HEK293 (cell line): ENCODE results near the gene ABHD8.

Experiments used
- BCL6B ChIP-seq: fragments of 450-650 bp; formaldehyde crosslinking; IDR thresholded peaks from 2 replicates; pipeline ENCODE4 v1.5.1; 2017; ENCODE audit warnings: missing biosample characterization, missing genetic modification characterization
- EGR2 ChIP-seq: fragments of 450-650 bp; formaldehyde crosslinking; IDR thresholded peaks from 2 replicates; pipeline ENCODE4 v1.5.1; 2016; ENCODE audit warnings: low read depth, missing biosample characterization, missing genetic modification characterization
- ELK4 ChIP-seq: IDR thresholded peaks from 2 replicates; pipeline ENCODE4 v1.6.1; 2011; ENCODE audit warnings: mild to moderate bottlenecking, low read depth, low read length, borderline replicate concordance
- GLI2 ChIP-seq: fragments of 450-650 bp; formaldehyde crosslinking; IDR thresholded peaks from 2 replicates; pipeline ENCODE4; 2017; ENCODE audit warnings: missing biosample characterization, missing genetic modification characterization, low read depth, borderline replicate concordance
- HIC1 ChIP-seq: fragments of 450-650 bp; formaldehyde crosslinking; IDR thresholded peaks from 2 replicates; pipeline ENCODE4 v1.5.1; 2016; ENCODE audit warnings: missing biosample characterization, missing genetic modification characterization
- HOXA7 ChIP-seq: sonication (generic); formaldehyde crosslinking; IDR thresholded peaks from 2 replicates; pipeline ENCODE4 v1.8.1; 2022; ENCODE audit warnings: missing genetic modification reagents, borderline replicate concordance
- HOXC10 ChIP-seq: sonication (generic); formaldehyde crosslinking; IDR thresholded peaks from 2 replicates; pipeline ENCODE4 v1.8.1; 2023; ENCODE audit warnings: mild to moderate bottlenecking, missing genetic modification reagents
- KLF1 ChIP-seq: fragments of 450-650 bp; formaldehyde crosslinking; IDR thresholded peaks from 2 replicates; pipeline ENCODE4 v1.5.1; 2016; ENCODE audit warnings: missing biosample characterization, missing genetic modification characterization
- PRDM10 ChIP-seq: fragments of 450-650 bp; formaldehyde crosslinking; IDR thresholded peaks from 2 replicates; pipeline ENCODE4 v1.5.1; 2016; ENCODE audit warnings: missing biosample characterization, missing genetic modification characterization
- PRDM4 ChIP-seq: fragments of 450-650 bp; formaldehyde crosslinking; IDR thresholded peaks from 2 replicates; pipeline ENCODE4 v1.5.1; 2017; ENCODE audit warnings: missing biosample characterization, missing genetic modification characterization
- YY1 ChIP-seq: fragments of 450-650 bp; formaldehyde crosslinking; IDR thresholded peaks from 2 replicates; pipeline ENCODE4 v1.5.1; 2018; ENCODE audit warnings: missing biosample characterization, missing genetic modification characterization
- ZBTB17 ChIP-seq: fragments of 450-650 bp; formaldehyde crosslinking; IDR thresholded peaks from 2 replicates; pipeline ENCODE4 v1.5.1; 2016; ENCODE audit warnings: missing biosample characterization, missing genetic modification characterization
- ZBTB26 ChIP-seq: fragments of 450-650 bp; formaldehyde crosslinking; optimal IDR thresholded peaks from 2 replicates; pipeline ENCODE3; 2016; ENCODE audit warnings: missing biosample characterization, mild to moderate bottlenecking, missing genetic modification characterization
- ZFHX2 ChIP-seq: fragments of 450-650 bp; formaldehyde crosslinking; conservative IDR thresholded peaks from 2 replicates; pipeline ENCODE4 v1.5.1; 2016; ENCODE audit warnings: missing biosample characterization, missing genetic modification characterization
- ZFP69B ChIP-seq: fragments of 450-650 bp; formaldehyde crosslinking; IDR thresholded peaks from 2 replicates; pipeline ENCODE4 v1.5.1; 2016; ENCODE audit warnings: missing biosample characterization, missing genetic modification characterization
- ZNF155 ChIP-seq: fragments of 450-650 bp; formaldehyde crosslinking; IDR thresholded peaks from 2 replicates; pipeline ENCODE4 v1.5.1; 2016; ENCODE audit warnings: missing biosample characterization, missing genetic modification characterization
- ZNF19 ChIP-seq: fragments of 450-650 bp; formaldehyde crosslinking; IDR thresholded peaks from 2 replicates; pipeline ENCODE4; 2016; ENCODE audit warnings: missing biosample characterization, missing genetic modification characterization, low read depth
- ZNF391 ChIP-seq: fragments of 450-650 bp; formaldehyde crosslinking; IDR thresholded peaks from 2 replicates; pipeline ENCODE4 v1.5.1; 2016; ENCODE audit warnings: low read depth, missing biosample characterization, missing genetic modification characterization, borderline replicate concordance
- ZNF394 ChIP-seq: fragments of 450-650 bp; formaldehyde crosslinking; IDR thresholded peaks from 2 replicates; pipeline ENCODE4 v1.5.1; 2016; ENCODE audit warnings: missing biosample characterization, missing genetic modification characterization, mild to moderate bottlenecking, moderate library complexity, borderline replicate concordance
- ZNF433 ChIP-seq: fragments of 450-650 bp; formaldehyde crosslinking; IDR thresholded peaks from 2 replicates; pipeline ENCODE4 v1.5.1; 2016; ENCODE audit warnings: missing biosample characterization, missing genetic modification characterization, low read depth
- ZNF561 ChIP-seq: fragments of 450-650 bp; IDR thresholded peaks from 2 replicates; pipeline ENCODE4 v1.5.1; 2018; ENCODE audit warnings: missing biosample characterization, missing genetic modification characterization, borderline replicate concordance
- ZNF585B ChIP-seq: fragments of 450-650 bp; formaldehyde crosslinking; IDR thresholded peaks from 2 replicates; pipeline ENCODE4 v1.5.1; 2016; ENCODE audit warnings: missing biosample characterization, missing genetic modification characterization
- ZNF610 ChIP-seq: fragments of 450-650 bp; formaldehyde crosslinking; IDR thresholded peaks from 2 replicates; pipeline ENCODE4 v1.5.1; 2016; ENCODE audit warnings: missing biosample characterization, missing genetic modification characterization, borderline replicate concordance
- ZNF629 ChIP-seq: fragments of 450-650 bp; formaldehyde crosslinking; IDR thresholded peaks from 2 replicates; pipeline ENCODE4 v1.5.1; 2017; ENCODE audit warnings: missing biosample characterization, missing genetic modification characterization
- ZNF677 ChIP-seq: fragments of 450-650 bp; IDR thresholded peaks from 2 replicates; pipeline ENCODE4 v1.5.0; 2018; ENCODE audit warnings: missing biosample characterization, mild to moderate bottlenecking, missing genetic modification characterization, moderate library complexity
- ZNF747 ChIP-seq: fragments of 450-650 bp; formaldehyde crosslinking; IDR thresholded peaks from 2 replicates; pipeline ENCODE4 v1.5.1; 2016; ENCODE audit warnings: missing biosample characterization, missing genetic modification characterization
- ZNF76 ChIP-seq: fragments of 450-650 bp; formaldehyde crosslinking; IDR thresholded peaks from 2 replicates; pipeline ENCODE4; 2016; ENCODE audit warnings: low read depth, missing biosample characterization, missing genetic modification characterization, borderline replicate concordance

The ABHD8 gene

GRCh38 chr19:17260842-17261325, 42.3 kb downstream of the ABHD8 start (continued):
- peak; percentile 18; the same call in 1 of the 2 replicates for TF ChIP-seq ZFP69B (tag by site-specific recombination)
- TF ChIP-seq ZNF629 (tag by site-specific recombination) = peak; percentile 49; the same call in 1 of the 2 replicates
- TF ChIP-seq ZNF391 (tag by site-specific recombination) = no peak
- TF ChIP-seq PRDM4 (tag by site-specific recombination) = no peak
- TF ChIP-seq ZNF433 (tag by site-specific recombination) = no peak
- TF ChIP-seq ZNF610 (tag by site-specific recombination) = peak; percentile 16; the same call in 1 of the 2 replicates
- TF ChIP-seq ZNF155 (tag by site-specific recombination) = no peak
- TF ChIP-seq KLF1 (tag by site-specific recombination) = no peak
- no peak for TF ChIP-seq HIC1 (tag by site-specific recombination)
- TF ChIP-seq ZNF677 (tag by site-specific recombination) = no peak
- TF ChIP-seq ELK4 = no peak
- TF ChIP-seq ZNF76 = no peak
- TF ChIP-seq PRDM10 = no peak
- no peak for TF ChIP-seq YY1 (tag by site-specific recombination)
- TF ChIP-seq EGR2 (tag by site-specific recombination) = peak; percentile 36; the same call in 1 of the 2 replicates
- no peak for TF ChIP-seq ZNF561
- no peak for TF ChIP-seq ZNF19 (tag by site-specific recombination)
- peak; percentile 79 for TF ChIP-seq ZBTB17 (tag by site-specific recombination)
- TF ChIP-seq ZNF585B (tag by site-specific recombination) = no peak
- no peak for TF ChIP-seq HOXA7 (CRISPR knock-in tag)
- no peak for TF ChIP-seq HOXC10 (CRISPR knock-in tag)
- TF ChIP-seq BCL6B (tag by site-specific recombination) = no peak
- no peak for TF ChIP-seq ZNF747 (tag by site-specific recombination)
- no peak for TF ChIP-seq GLI2 (tag by site-specific recombination)
- TF ChIP-seq ZNF394 (tag by site-specific recombination) = 0 out of 2 replicates have a peak, but pooled peaks have one; percentile 29
- TF ChIP-seq ZBTB26 = no peak
- no peak; the same call in 1 of the 2 replicates for TF ChIP-seq ZFHX2 (tag by site-specific recombination)
